Ectodermal cell (in vitro differentiated cells): ENCODE data around the gene RAB21.
"Not testable (repeated sequence)": the region's sequence is repeated elsewhere in the genome, so short reads cannot be mapped to it uniquely, and the experiment has no call there.

ENCODE experiments used
- H3K27ac ChIP-seq: 2 replicates; pipeline ENCODE4 v1.7.0; 2013; ENCODE audit warnings: mild to moderate bottlenecking, low read depth, low read length; ENCODE audit not compliant: insufficient read depth, poor library complexity, severe bottlenecking
- H3K27me3 ChIP-seq: 2 replicates; pipeline ENCODE4 v1.7.0; 2013; ENCODE audit warnings: mild to moderate bottlenecking, low read length; ENCODE audit not compliant: insufficient read depth, control insufficient read depth, poor library complexity, severe bottlenecking
- H3K36me3 ChIP-seq: one replicate; pipeline ENCODE4 v1.7.0; 2013; ENCODE audit warnings: low read length; ENCODE audit not compliant: control insufficient read depth, insufficient read depth
- H3K4me1 ChIP-seq: one replicate; pipeline ENCODE4 v1.7.0; 2013; ENCODE audit warnings: low read length; ENCODE audit not compliant: control insufficient read depth, insufficient read depth
- H3K4me3 ChIP-seq: 2 replicates; pipeline ENCODE4 v1.7.0; 2013; ENCODE audit warnings: low read depth, low read length, control low read depth; ENCODE audit not compliant: insufficient read depth
- H3K9me3 ChIP-seq: 2 replicates; pipeline ENCODE4 v1.7.0; 2013; ENCODE audit warnings: mild to moderate bottlenecking, low read length, moderate library complexity; ENCODE audit not compliant: control insufficient read depth
- WGBS, 2 experiments: methylation state at CpG; one replicate each; pipeline ENCODE4 v1.1.7; 2013; ENCODE audit warnings: missing lambda C conversion rate in 2 of 2; 5-methylcytosine and 5-hydroxymethylcytosine counted together

RAB21 gene

DNA sequence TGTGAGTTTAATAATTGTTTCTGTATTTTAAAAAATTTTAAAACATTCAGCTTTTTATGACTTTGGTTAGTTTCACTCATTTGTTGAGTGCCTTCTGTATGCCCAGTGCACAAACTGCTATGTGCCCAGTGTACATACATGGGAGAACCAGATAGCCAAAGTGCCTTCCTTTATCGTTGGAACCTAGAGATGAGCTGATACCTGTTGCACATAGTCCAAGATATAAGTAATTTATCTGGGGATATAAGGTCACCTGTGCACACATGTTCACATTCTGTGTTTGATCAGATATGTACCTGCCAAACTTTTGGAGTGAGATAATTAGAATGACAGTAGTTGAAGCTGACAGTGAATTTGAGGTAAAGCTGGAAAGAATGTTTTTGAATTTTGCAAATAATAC is 37.9 kb downstream of the RAB21 start:
- H3K4me1 ChIP-seq: no peaks in the 10 kb centered on the region
- no peak overlapping the region for H3K27ac ChIP-seq
- WGBS, 2 experiments: 90 to 92% methylated on average over 1 of the region's 1 CpG
- H3K27me3 ChIP-seq: no peaks in the 10 kb centered on the region
- no peaks in the 10 kb centered on the region for H3K36me3 ChIP-seq
- H3K4me3 ChIP-seq: no peak overlapping the region
- no peaks in the 10 kb centered on the region for H3K9me3 ChIP-seq

DNA sequence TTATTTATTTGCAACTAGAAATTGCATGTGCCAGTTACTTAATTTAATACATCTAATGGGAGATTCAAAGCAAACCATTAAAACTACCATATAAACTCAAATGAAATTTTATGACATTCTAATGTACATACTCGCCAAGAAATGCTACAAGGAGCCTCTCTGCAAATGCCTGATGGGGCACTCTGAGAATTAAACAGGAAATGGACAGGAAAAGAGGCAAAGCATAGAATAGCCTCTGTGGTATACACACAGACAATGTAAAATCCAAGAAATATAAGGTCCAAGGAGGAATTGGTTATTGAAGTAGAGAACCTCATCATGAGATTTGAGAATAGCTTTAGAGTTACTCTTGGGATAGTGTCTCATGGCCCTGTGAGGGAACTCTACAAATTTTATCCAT is 41.2 kb downstream of the RAB21 start:
- Histone ChIP-seq H3K9me3 (no peaks in the 10 kb centered on the region), H3K27me3 (no peaks in the 10 kb centered on the region), H3K36me3 (no peaks in the 10 kb centered on the region), H3K4me1 (no peaks in the 10 kb centered on the region), H3K27ac (no peak overlapping the region), H3K4me3 (no peak overlapping the region)
- WGBS, 2 experiments: 67 to 94% methylated on average over 1 of the region's 1 CpG

DNA sequence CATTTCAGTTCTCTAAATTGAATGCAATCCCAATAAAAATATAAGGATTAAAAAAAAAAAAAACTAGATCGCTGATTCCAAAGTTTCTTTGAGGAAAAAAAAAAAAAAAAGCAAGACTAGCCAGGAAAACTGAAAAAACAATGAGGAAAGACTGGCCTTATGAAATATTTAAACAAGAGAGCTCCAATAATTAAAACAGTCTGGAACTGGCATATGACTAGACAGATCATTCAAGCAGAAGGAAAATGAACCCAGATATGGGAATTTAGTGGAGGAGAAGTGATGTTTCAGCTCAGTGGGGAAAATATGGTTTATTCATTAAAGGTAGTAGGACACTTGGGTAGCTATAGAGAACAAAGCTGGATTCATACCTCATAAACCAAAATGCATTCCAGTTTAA is 42.9 kb downstream of the RAB21 start:
- Histone ChIP-seq H3K9me3 (no peaks in the 10 kb centered on the region), H3K27ac (no peak overlapping the region), H3K27me3 (no peaks in the 10 kb centered on the region), H3K4me1 (no peaks in the 10 kb centered on the region), H3K4me3 (no peak overlapping the region), H3K36me3 (no peaks in the 10 kb centered on the region)
- WGBS, 2 experiments: 100% methylated on average over 1 of the region's 1 CpG; no CpG with 5 or more reads in 1 of the 2 experiments

DNA sequence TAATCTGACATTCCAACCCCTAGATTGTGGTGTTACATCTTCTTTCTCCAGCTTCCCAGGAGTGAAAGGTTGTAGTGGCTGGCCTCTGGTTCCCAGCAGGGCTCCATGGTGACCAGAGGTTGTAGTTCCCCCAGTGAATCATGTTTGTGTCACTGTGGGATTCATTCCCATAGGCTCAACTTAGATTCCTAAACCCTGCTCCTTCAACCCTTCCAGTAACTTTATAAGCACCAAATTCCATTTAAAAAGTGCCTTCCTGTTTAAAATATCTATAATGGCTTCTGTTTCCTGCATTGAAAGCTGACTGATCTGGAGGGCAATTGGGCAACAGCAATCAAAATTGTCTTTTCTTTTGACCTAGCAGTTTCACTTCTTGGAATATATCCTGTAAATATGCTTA is 44.4 kb downstream of the RAB21 start:
- no peaks in the 10 kb centered on the region for H3K27me3 ChIP-seq
- H3K4me1 ChIP-seq: no peaks in the 10 kb centered on the region
- H3K4me3 ChIP-seq: no peak overlapping the region
- H3K9me3 ChIP-seq: no peaks in the 10 kb centered on the region
- no peaks in the 10 kb centered on the region for H3K36me3 ChIP-seq
- H3K27ac ChIP-seq: no peak overlapping the region

DNA sequence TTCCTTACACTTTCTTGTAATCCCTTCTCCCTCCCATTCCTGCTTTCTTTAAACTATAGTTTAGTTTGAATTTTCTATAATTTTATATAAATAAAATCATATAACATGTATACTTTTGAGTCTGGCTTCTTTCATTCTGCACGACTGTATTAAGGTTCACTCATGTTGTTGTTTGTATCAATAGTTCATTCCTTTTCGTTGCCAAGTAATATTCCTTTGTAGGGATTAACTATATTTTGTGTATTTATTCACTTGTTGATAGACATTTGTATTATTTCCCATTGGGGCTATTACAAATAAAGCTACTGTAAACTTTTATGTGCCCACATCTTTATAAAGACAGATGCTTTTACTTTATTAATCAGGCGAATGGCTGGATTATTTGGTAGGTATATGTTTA is 45.5 kb downstream of the RAB21 start:
- Histone ChIP-seq H3K9me3 (no peaks in the 10 kb centered on the region), H3K4me1 (no peaks in the 10 kb centered on the region), H3K27me3 (no peaks in the 10 kb centered on the region), H3K27ac (no peak overlapping the region), H3K36me3 (no peaks in the 10 kb centered on the region), H3K4me3 (no peak overlapping the region)
- 100% methylated on average over 1 to 2 of the region's 3 CpGs for WGBS, 2 experiments

DNA sequence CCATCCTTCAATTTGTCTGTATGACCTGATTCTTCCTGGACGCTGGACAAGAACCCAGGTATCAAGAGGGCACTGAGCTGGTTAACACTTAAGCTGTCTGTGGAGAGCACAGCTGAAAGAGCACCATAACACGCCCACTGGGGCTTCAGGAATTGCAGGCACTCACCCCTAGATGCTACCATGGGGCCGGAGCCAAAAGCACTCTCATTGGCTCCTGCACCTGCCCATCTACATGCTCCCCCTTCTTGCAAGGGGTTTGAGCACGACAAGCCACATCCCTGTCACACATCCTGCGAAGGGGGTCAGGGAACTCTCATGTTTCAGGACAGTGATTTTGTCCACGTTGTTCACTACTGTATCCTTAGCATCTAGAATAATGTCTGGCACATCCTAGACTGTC is 49.8 kb downstream of the RAB21 start:
- Histone ChIP-seq H3K27ac (no peak overlapping the region), H3K4me1 (no peaks in the 10 kb centered on the region), H3K27me3 (peaks cover 3% of the 10 kb centered on the region), H3K9me3 (no peaks in the 10 kb centered on the region), H3K4me3 (no peak overlapping the region), H3K36me3 (no peaks in the 10 kb centered on the region)
- 52 to 60% methylated on average over 6 of the region's 6 CpGs for WGBS, 2 experiments

DNA sequence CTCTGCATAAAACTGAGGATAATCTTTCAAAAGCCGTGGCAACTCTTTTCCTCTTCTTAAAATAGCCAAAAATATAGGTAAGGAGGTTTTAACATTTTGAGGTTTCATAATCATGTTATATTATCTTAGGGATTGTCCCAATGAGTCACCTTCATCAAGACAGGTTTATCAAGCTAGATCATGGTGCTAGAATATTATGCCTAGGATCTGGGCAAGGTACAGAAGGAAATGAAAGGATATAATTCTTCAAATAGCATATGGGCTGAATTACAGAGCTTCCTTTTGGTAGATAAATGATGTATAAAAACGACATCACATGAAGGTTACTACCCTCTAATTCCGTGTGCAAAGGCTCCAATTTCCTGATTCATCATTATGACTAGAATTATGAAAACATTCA is 56.3 kb downstream of the RAB21 start:
- 73 to 77% methylated on average over 3 of the region's 3 CpGs for WGBS, 2 experiments
- Histone ChIP-seq H3K4me1 (no peaks in the 10 kb centered on the region), H3K36me3 (no peaks in the 10 kb centered on the region), H3K27me3 (peaks cover 3% of the 10 kb centered on the region), H3K27ac (no peak overlapping the region), H3K9me3 (no peaks in the 10 kb centered on the region), H3K4me3 (no peak overlapping the region)

DNA sequence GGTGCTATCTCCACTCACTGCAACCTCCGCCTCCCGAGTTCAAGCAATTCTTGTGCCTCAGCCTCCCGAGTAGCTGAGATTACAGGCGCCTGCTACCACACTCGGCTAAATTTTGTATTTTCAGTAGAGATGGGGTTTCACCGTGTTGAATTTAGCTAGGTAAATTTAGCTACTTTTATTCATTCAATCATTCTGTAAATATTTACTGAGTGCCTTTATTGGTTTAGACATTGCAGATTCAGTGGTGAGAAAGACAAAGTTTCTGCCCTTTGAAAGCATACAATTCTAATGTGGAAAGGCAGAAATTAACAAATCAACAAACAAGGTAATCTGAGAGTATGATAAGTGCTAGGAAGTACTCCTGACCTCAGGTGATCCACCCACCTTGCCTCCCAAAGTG is 60.6 kb downstream of the RAB21 start:
- H3K36me3 ChIP-seq, H3K4me3 ChIP-seq: not testable (repeated sequence)
- WGBS, 2 experiments: 85 to 96% methylated on average over 5 of the region's 6 CpGs

DNA sequence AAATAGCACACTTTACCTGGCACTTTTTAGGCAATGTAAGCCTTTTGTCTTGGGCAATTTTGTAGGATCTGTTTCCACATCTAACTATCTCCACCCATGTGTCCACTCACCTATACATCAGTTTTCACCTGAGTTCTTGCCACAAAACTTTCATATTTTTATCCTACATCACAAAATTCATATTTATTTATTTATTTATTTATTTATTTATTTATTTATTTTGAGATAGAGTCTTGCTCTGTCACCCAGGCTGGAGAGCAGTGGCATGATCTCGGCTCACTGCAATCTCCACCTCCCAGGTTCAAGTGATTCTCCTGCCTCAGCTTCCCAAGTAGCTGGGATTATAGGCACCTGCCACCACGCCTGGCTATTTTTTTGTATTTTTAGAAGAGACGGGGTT is 67.4 kb downstream of the RAB21 start:
- H3K4me1 ChIP-seq, H3K9me3 ChIP-seq: not testable (repeated sequence)
- WGBS, 2 experiments: 89% methylated on average over 3 of the region's 3 CpGs

More for the DNA sequence above, 60.6 kb downstream of the RAB21 start:
- H3K27ac ChIP-seq, H3K9me3 ChIP-seq, H3K27me3 ChIP-seq, H3K4me1 ChIP-seq: not testable (repeated sequence)

DNA sequence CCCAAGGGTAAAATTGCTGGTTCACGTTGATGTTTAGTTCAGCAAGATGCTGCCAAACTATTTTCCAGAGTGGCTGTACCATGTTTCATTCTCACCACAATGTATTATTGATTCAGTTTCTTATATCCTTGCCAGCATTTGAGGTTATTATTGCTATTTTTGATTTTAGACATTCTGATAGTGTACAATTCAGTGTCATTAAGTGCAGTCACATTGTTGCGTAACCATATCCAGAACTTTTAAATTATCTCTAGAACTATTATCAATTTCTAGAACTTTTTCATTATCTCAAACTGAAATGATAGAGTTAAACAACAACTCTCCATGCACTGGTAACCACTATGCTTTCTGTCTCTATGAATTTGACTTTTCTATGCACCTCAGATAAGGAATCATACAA is 74.2 kb downstream of the RAB21 start:
- WGBS, 2 experiments: 98 to 100% methylated on average over 2 of the region's 2 CpGs

More for the DNA sequence above, 67.4 kb downstream of the RAB21 start:
- not testable (repeated sequence) for H3K36me3 ChIP-seq, H3K27ac ChIP-seq, H3K27me3 ChIP-seq, H3K4me3 ChIP-seq

DNA sequence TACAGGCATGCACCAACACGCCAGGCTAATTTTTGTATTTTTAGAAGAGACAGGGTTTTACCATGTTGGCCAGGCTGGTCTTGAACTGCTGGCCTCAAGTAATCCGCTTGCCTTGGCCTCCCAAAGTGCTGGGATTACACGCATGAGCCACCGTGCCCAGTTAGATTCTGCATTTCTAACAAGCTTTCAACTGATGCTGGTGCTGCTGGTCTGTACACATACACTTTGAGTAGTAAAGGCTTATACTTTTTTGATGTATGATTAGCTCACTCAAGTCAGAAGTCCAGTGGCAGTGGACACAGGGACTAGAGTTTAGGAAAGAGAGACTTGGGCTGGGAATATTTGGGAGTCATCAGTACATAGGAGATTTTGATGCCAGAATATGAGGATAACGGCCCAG is 82.7 kb downstream of the RAB21 start:
- H3K4me1 ChIP-seq: peaks cover 5% of the 10 kb centered on the region
- WGBS, 2 experiments: 85 to 91% methylated on average over 5 of the region's 5 CpGs
- H3K36me3 ChIP-seq: no peaks in the 10 kb centered on the region
- H3K27me3 ChIP-seq: peaks cover 6% of the 10 kb centered on the region
- no peaks in the 10 kb centered on the region for H3K9me3 ChIP-seq
- H3K27ac ChIP-seq: no peak overlapping the region
- no peak overlapping the region for H3K4me3 ChIP-seq

More for the DNA sequence above, 74.2 kb downstream of the RAB21 start:
- no peaks in the 10 kb centered on the region for H3K36me3 ChIP-seq
- H3K27ac ChIP-seq: no peak overlapping the region
- H3K4me3 ChIP-seq: no peak overlapping the region
- H3K27me3 ChIP-seq: no peaks in the 10 kb centered on the region
- H3K4me1 ChIP-seq: no peaks in the 10 kb centered on the region
- H3K9me3 ChIP-seq: no peaks in the 10 kb centered on the region
